ENCODE data around the gene DUSP10.

DNA sequence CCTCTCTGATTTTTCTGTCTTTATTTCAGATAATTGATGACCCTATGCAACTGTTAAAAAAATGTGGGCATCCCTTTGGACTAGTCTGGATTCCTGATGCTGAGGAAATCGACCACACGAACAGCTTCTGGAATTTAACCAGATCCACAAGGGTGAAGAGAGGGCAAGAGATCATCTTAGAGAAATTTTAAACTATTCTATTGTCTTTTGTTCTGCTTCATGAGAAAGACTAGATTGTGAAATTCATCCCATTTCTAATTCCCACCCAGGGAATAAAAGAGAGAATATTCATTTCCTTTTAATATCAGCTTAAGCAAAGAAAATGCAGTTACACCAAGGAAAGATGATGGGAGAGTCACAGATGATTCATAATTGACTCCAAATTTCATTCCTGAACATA is 71.8 kb downstream of the DUSP10 start:
- TF ChIP-seq, protein P1, sequence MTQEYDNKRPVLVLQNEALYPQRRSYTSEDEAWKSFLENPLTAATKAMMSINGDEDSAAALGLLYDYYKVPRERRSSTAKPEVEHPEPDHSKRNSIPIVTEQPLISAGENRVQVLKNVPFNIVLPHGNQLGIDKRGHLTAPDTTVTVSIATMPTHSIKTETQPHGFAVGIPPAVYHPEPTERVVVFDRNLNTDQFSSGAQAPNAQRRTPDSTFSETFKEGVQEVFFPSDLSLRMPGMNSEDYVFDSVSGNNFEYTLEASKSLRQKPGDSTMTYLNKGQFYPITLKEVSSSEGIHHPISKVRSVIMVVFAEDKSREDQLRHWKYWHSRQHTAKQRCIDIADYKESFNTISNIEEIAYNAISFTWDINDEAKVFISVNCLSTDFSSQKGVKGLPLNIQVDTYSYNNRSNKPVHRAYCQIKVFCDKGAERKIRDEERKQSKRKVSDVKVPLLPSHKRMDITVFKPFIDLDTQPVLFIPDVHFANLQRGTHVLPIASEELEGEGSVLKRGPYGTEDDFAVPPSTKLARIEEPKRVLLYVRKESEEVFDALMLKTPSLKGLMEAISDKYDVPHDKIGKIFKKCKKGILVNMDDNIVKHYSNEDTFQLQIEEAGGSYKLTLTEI (CRISPR knock-in tag; conservative IDR thresholded peaks at IDR 0.05): no peak
- TF ChIP-seq IRX3 (CRISPR knock-in tag; IDR thresholded peaks at IDR 0.05; ENCODE audit: borderline replicate concordance, low read depth) (no peak), POLR2AphosphoS5 (IDR thresholded peaks at IDR 0.05; ENCODE audit: low read depth, low read length) (no peak), FLYWCH1 (CRISPR knock-in tag; IDR thresholded peaks at IDR 0.05) (no peak), KDM1A (CRISPR knock-in tag; IDR thresholded peaks at IDR 0.05) (no peak)
